Sigmoid colon (tissue), 7 donors: ENCODE data around the gene MAPK8IP2. TPM values are rescaled to one million over a fixed set of nuclear protein-coding genes. Genes with fewer than 3 reads are reported as not detected.

Source experiments
- DNase-seq: peaks from one replicate; pipeline ENCODE4 v3.0.0-alpha.2; 2019
- H3K27ac ChIP-seq, 4 donors: fragments of 200-600 bp; sonication (generic); one replicate each; pipeline ENCODE4 v1.5.1; 2016 to 2019; ENCODE audit warnings: mild to moderate bottlenecking in 1 of 4
- H3K27me3 ChIP-seq, 3 donors: fragments of 200-600 bp; sonication (generic); one replicate each; pipeline ENCODE4 v1.5.1; 2019; ENCODE audit warnings: mild to moderate bottlenecking in 1 of 3
- H3K36me3 ChIP-seq, 4 donors: fragments of 200-600 bp; sonication (generic); one replicate each; pipeline ENCODE4 v1.5.1; 2016 to 2019
- H3K4me1 ChIP-seq, 4 donors: fragments of 200-600 bp; sonication (generic); one replicate each; pipeline ENCODE4 v1.5.1; 2017 to 2019
- H3K4me3 ChIP-seq, 4 donors: fragments of 200-600 bp; sonication (generic); one replicate each; pipeline ENCODE4 v1.5.1; 2017 to 2019; ENCODE audit warnings: mild to moderate bottlenecking in 2 of 4, moderate library complexity in 1 of 4
- H3K9me3 ChIP-seq, 4 donors: fragments of 200-600 bp in 3 of 4; sonication (generic) in 3 of 4; one replicate each; pipeline versions ENCODE4 v1.5.1 to v1.6.1; 2013 to 2019
- CTCF ChIP-seq, 4 experiments: fragments of 450-650 bp in 3 of 4; fragments of 200-600 bp in 1 of 4; IDR thresholded peaks; one replicate each; pipeline ENCODE4 v1.5.1; 2016 to 2019; ENCODE audit warnings: antibody characterized with exemption in 4 of 4, mild to moderate bottlenecking in 3 of 4, moderate library complexity in 2 of 4
- EP300 ChIP-seq, 4 donors: sonication (generic); formaldehyde crosslinking; IDR thresholded peaks; one replicate each; pipeline ENCODE4 v1.6.1; 2017; ENCODE audit warnings: antibody characterized with exemption in 4 of 4
- POLR2A ChIP-seq, 2 donors: fragments of 450-650 bp; IDR thresholded peaks; one replicate each; pipeline ENCODE4 v1.6.1; 2016; ENCODE audit warnings: antibody characterized with exemption in 2 of 2, mild to moderate bottlenecking in 2 of 2, moderate library complexity in 2 of 2
- POLR2AphosphoS5 ChIP-seq, 4 donors: sonication (generic); formaldehyde crosslinking; IDR thresholded peaks; one replicate each; pipeline ENCODE4 v1.6.1; 2017; ENCODE audit warnings: antibody characterized with exemption in 4 of 4
- WGBS, 2 donors: extraction: QIAGEN DNeasy Blood & Tissue Kit; methylation state at CpG; one replicate each; pipeline ENCODE4 v1.1.7; 2013; 5-methylcytosine and 5-hydroxymethylcytosine counted together
- intact Hi-C: fragments of 100-400 bp; cut with DNase I; formaldehyde crosslinking; loops from one replicate; pipeline ENCODE4 v1.15.1; 2023
- polyA plus RNA-seq, 3 donors: library from polyadenylated mRNA; stranded (reverse); fragments of 200-250 nt; gene quantifications; one replicate each; pipeline ENCODE4 v1.2.3, GENCODE V29; 2013
- total RNA-seq, 4 donors: library from RNA; depleted of rRNA; stranded (reverse); fragments of >200 nt; gene quantifications; one replicate each; pipeline ENCODE4 v1.1.0, GENCODE V29; 2016
- donor health status: healthy with polysubstance abuse.
- donor health status: Bipolar disorder and iron deficiency.
- donor health status: healthy.

MAPK8IP2 gene
- total and polyA plus RNA-seq, 7 donors = under 0.01 to 2.9 (median 1.8) TPM

- Histone ChIP-seq H3K4me3 (no peak overlapping the region), H3K27ac (no peak overlapping the region), H3K27me3 (peaks cover 29 to 88% (median 74%) of the 10 kb centered on the region in 3 donors), H3K36me3 (no peaks in the 10 kb centered on the region), H3K9me3 (no peaks in the 10 kb centered on the region), H3K4me1 (peaks cover 0 to 16% (median 13%) of the 10 kb centered on the region in 4 donors)
- no peak for DNase-seq
- TF ChIP-seq EP300 (IDR thresholded peaks at IDR 0.05) (no peak), POLR2A (IDR thresholded peaks at IDR 0.05) (no peak), POLR2AphosphoS5 (IDR thresholded peaks at IDR 0.05) (no peak), CTCF (IDR thresholded peaks at IDR 0.05) (no peak)
- intact Hi-C loops = no loop called here
- 50 to 70% methylated on average over 103 of the region's 103 CpGs for WGBS, 2 donors
Observed at GRCh38 chr22:50604256-50605001, 3.8 kb downstream of the MAPK8IP2 start.

- intact Hi-C loops = no loop called here
- Histone ChIP-seq H3K4me3 (no peak overlapping the region), H3K36me3 (no peaks in the 10 kb centered on the region), H3K27ac (no peak overlapping the region), H3K27me3 (peaks cover 25 to 88% (median 67%) of the 10 kb centered on the region in 3 donors), H3K4me1 (peaks cover 0 to 13% (median 10%) of the 10 kb centered on the region in 4 donors), H3K9me3 (no peaks in the 10 kb centered on the region)
- peak; percentile 57 for DNase-seq
- TF ChIP-seq EP300 (IDR thresholded peaks at IDR 0.05) (no peak), CTCF (IDR thresholded peaks at IDR 0.05) (no peak), POLR2A (IDR thresholded peaks at IDR 0.05) (no peak), POLR2AphosphoS5 (IDR thresholded peaks at IDR 0.05) (no peak)
- 84% methylated on average over 23 of the region's 23 CpGs for WGBS, 2 donors
Observed at GRCh38 chr22:50605002-50605612, 4.5 kb downstream of the MAPK8IP2 start.

- intact Hi-C loops = no loop called here
- TF ChIP-seq POLR2A (IDR thresholded peaks at IDR 0.05) = no peak
- no peak for TF ChIP-seq EP300 (IDR thresholded peaks at IDR 0.05)
- TF ChIP-seq CTCF (IDR thresholded peaks at IDR 0.05) = no peak
- no peak for TF ChIP-seq POLR2AphosphoS5 (IDR thresholded peaks at IDR 0.05)
- no peak for DNase-seq
- Histone ChIP-seq H3K4me3 (no peak overlapping the region), H3K27ac (no peak overlapping the region), H3K4me1 (peaks cover 0 to 8% (median 6%) of the 10 kb centered on the region in 4 donors), H3K9me3 (no peaks in the 10 kb centered on the region), H3K36me3 (no peaks in the 10 kb centered on the region), H3K27me3 (peaks cover 21 to 88% (median 62%) of the 10 kb centered on the region in 3 donors)
- 87 to 88% methylated on average over 20 of the region's 20 CpGs for WGBS, 2 donors
Observed at GRCh38 chr22:50605613-50606074, 5.1 kb downstream of the MAPK8IP2 start.

GRCh38 chr22:50606165-50606945 lies 5.8 kb downstream of the MAPK8IP2 start:
- Histone ChIP-seq H3K36me3 (no peaks in the 10 kb centered on the region), H3K27me3 (peaks cover 16 to 88% (median 55%) of the 10 kb centered on the region in 3 donors), H3K4me3 (no peak overlapping the region), H3K27ac (no peak overlapping the region), H3K4me1 (peaks cover 0 to under 1% (median 0%) of the 10 kb centered on the region in 4 donors), H3K9me3 (no peaks in the 10 kb centered on the region)
- 69 to 77% methylated on average over 19 of the region's 19 CpGs for WGBS, 2 donors
- TF ChIP-seq CTCF (IDR thresholded peaks at IDR 0.05) = no peak
- TF ChIP-seq EP300 (IDR thresholded peaks at IDR 0.05) = no peak
- TF ChIP-seq POLR2AphosphoS5 (IDR thresholded peaks at IDR 0.05) = no peak
- no peak for TF ChIP-seq POLR2A (IDR thresholded peaks at IDR 0.05)
- peak; percentile 59 for DNase-seq
- intact Hi-C loops = no loop called here
